K562 (cell line): ENCODE results near the gene LAPTM4A. TPM values are rescaled to one million over a fixed set of nuclear protein-coding genes. Genes with fewer than 3 reads are reported as not detected.
A peak's percentile ranks its signal among the peaks of the same experiment; 100 is the strongest.

ENCODE experiments used
- ADNP ChIP-seq: fragments of 200-800 bp; sonication (Bioruptor generic); IDR thresholded peaks from 2 replicates; pipeline ENCODE4 v1.6.1; 2016; ENCODE audit warnings: missing genetic modification characterization, missing compliant biosample characterization
- FOXK2 ChIP-seq, 2 experiments: fragments of 450-650 bp; IDR thresholded peaks in 1 of 2; conservative IDR thresholded peaks in 1 of 2; 2 replicates each; pipeline ENCODE4 v1.6.1; 2016; ENCODE audit warnings: low read depth in 2 of 2, mild to moderate bottlenecking in 1 of 2
- FOXM1 ChIP-seq, 2 experiments: fragments of 450-650 bp in 1 of 2; sonication (generic) in 1 of 2; formaldehyde crosslinking in 1 of 2; IDR thresholded peaks; 2 replicates each; pipeline versions ENCODE4 v1.6.1 to v1.9.0; 2017 to 2022; ENCODE audit warnings: low read depth in 2 of 2, mild to moderate bottlenecking in 2 of 2, missing genetic modification reagents in 1 of 2, moderate library complexity in 1 of 2
- GABPB2 ChIP-seq: fragments of 250-450 bp; sonication (Bioruptor Pico); conservative IDR thresholded peaks from 2 replicates; pipeline ENCODE4 v1.5.1; 2021; ENCODE audit warnings: mild to moderate bottlenecking
- MTA2 ChIP-seq: fragments of 450-650 bp; IDR thresholded peaks from 2 replicates; pipeline ENCODE4 v1.6.1; 2016; ENCODE audit warnings: low read depth
- NFE2L1 ChIP-seq: fragments of 450-650 bp; IDR thresholded peaks from 2 replicates; pipeline ENCODE4 v1.6.1; 2016; ENCODE audit warnings: missing genetic modification characterization, low read depth, mild to moderate bottlenecking, missing compliant biosample characterization, moderate library complexity, borderline replicate concordance
- NFIC ChIP-seq: fragments of 450-650 bp; IDR thresholded peaks from 2 replicates; pipeline ENCODE4 v1.6.1; 2017; ENCODE audit warnings: mild to moderate bottlenecking, inconsistent platforms
- NR0B1 ChIP-seq: fragments of 450-650 bp; IDR thresholded peaks from one replicate; pipeline ENCODE4 v1.6.1; 2018; ENCODE audit warnings: mild to moderate bottlenecking, moderate library complexity; ENCODE audit not compliant: partially characterized antibody
- POLR3A ChIP-seq: IDR thresholded peaks from 2 replicates; pipeline ENCODE4 v1.6.1; 2011; ENCODE audit warnings: borderline replicate concordance, mild to moderate bottlenecking, moderate library complexity; ENCODE audit not compliant: insufficient read length, insufficient read depth; ENCODE audit errors: extremely low read depth
- SREBF2 ChIP-seq: sonication (generic); formaldehyde crosslinking; IDR thresholded peaks from 2 replicates; pipeline ENCODE4 v1.4.0; 2020; ENCODE audit warnings: mild to moderate bottlenecking, missing genetic modification reagents
- TAF9B ChIP-seq: fragments of 450-650 bp; IDR thresholded peaks from 2 replicates; pipeline ENCODE4 v1.6.1; 2018; ENCODE audit warnings: mild to moderate bottlenecking; ENCODE audit not compliant: partially characterized antibody
- THRAP3 ChIP-seq: fragments of 450-650 bp; IDR thresholded peaks from 2 replicates; pipeline ENCODE4 v1.6.1; 2016; ENCODE audit warnings: mild to moderate bottlenecking, inconsistent platforms, borderline replicate concordance
- ZFP36 ChIP-seq: fragments of 150-350 bp; IDR thresholded peaks from 2 replicates; pipeline ENCODE4 v1.6.1; 2018; ENCODE audit warnings: low read length, low read depth; ENCODE audit not compliant: partially characterized antibody
- ZFX ChIP-seq: sonication (generic); formaldehyde crosslinking; IDR thresholded peaks from 2 replicates; pipeline ENCODE4 v1.8.0; 2022; ENCODE audit warnings: mild to moderate bottlenecking, missing genetic modification reagents, moderate library complexity
- ZNF324 ChIP-seq: fragments of 250-450 bp; sonication (Bioruptor Pico); IDR thresholded peaks from 2 replicates; pipeline ENCODE4 v1.4.0; 2020; ENCODE audit warnings: mild to moderate bottlenecking
- ZNF384 ChIP-seq: IDR thresholded peaks from 2 replicates; pipeline ENCODE4 v1.6.1; 2012; ENCODE audit warnings: low read depth, low read length, improper control_type of control experiment
- ZNF695 ChIP-seq: fragments of 450-650 bp; formaldehyde crosslinking; IDR thresholded peaks from 2 replicates; pipeline ENCODE4 v1.4.0; 2020; ENCODE audit warnings: mild to moderate bottlenecking, moderate library complexity
- polyA plus RNA-seq, 8 experiments: library from polyadenylated mRNA; depleted of rRNA in 4 of 8; stranded (reverse) in 5 of 8; unstranded in 3 of 8; fragments of >200 nt; fragmentation: Nextera tagmentation in 2 of 8; fragmentation: Illumina TruSeq in 1 of 8; extraction: Ambion mirVana in 2 of 8; extraction: Trizol in 1 of 8; gene quantifications; 2 replicates each; pipeline versions ENCODE4 v1.2.1 to v1.2.3, GENCODE V29; 2011 to 2014; ENCODE audit warnings: inconsistent platforms in 1 of 8, missing spikeins in 1 of 8
- total RNA-seq, 7 experiments: library from RNA; depleted of rRNA in 6 of 7; stranded (reverse); fragments of >200 nt in 6 of 7; fragmentation: Illumina TruSeq in 2 of 7; extraction: Trizol in 2 of 7; gene quantifications; 2 replicates each; pipeline versions ENCODE4 v1.2.1 to v1.2.3, GENCODE V29; 2011 to 2021; ENCODE audit warnings: low replicate concordance in 1 of 7
- TF ChIP-seq, protein P1 (sequence below), 3 experiments: IDR thresholded peaks in 2 of 3; conservative IDR thresholded peaks in 1 of 3; 2 replicates each; pipeline ENCODE4 v1.5.1; 2011 to 2012; ENCODE audit warnings: low read length in 3 of 3, mild to moderate bottlenecking in 3 of 3, control low read depth in 2 of 3, improper control_type of control experiment in 1 of 3, inconsistent platforms in 1 of 3, low read depth in 1 of 3, mixed read lengths in 1 of 3, moderate library complexity in 1 of 3; ENCODE audit not compliant: insufficient read depth in 2 of 3
- TF ChIP-seq, protein P2 (sequence below), 2 experiments: fragments of 150-350 bp in 1 of 2; IDR thresholded peaks; 2 replicates each; pipeline ENCODE4 v1.6.1; 2012 to 2016; ENCODE audit warnings: low read depth in 2 of 2, low read length in 2 of 2, mild to moderate bottlenecking in 1 of 2, moderate library complexity in 1 of 2

The LAPTM4A gene
- total and polyA plus RNA-seq, 9 of the 15 experiments (the other 6 are each of a cell fraction or from before 2014, with no cell fraction given) = 13.4 to 157 (median 50.1) TPM

DNA sequence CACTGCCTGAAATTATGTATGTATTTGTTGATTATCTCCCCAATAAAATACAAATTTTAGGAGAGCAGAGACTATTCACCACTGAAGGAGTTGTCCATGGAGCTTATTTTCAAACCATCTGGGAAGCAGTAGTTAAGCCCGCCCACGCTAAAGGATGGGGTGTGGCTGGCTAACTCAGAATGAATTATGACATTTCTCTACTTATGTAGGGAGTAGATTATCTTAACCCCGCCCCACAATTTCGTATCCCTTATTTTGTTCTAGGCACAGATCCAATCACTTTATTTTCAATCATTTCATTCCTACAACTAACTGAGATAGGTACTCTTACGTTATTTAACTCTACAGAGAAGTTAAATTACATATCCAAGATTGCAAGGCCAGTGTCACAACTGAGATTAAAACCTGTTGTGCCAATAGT, 1.4 kb upstream of the LAPTM4A start (continued):
- TF ChIP-seq, protein P1, sequence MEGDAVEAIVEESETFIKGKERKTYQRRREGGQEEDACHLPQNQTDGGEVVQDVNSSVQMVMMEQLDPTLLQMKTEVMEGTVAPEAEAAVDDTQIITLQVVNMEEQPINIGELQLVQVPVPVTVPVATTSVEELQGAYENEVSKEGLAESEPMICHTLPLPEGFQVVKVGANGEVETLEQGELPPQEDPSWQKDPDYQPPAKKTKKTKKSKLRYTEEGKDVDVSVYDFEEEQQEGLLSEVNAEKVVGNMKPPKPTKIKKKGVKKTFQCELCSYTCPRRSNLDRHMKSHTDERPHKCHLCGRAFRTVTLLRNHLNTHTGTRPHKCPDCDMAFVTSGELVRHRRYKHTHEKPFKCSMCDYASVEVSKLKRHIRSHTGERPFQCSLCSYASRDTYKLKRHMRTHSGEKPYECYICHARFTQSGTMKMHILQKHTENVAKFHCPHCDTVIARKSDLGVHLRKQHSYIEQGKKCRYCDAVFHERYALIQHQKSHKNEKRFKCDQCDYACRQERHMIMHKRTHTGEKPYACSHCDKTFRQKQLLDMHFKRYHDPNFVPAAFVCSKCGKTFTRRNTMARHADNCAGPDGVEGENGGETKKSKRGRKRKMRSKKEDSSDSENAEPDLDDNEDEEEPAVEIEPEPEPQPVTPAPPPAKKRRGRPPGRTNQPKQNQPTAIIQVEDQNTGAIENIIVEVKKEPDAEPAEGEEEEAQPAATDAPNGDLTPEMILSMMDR (IDR thresholded peaks at IDR 0.05 in 2 of 3, conservative IDR thresholded peaks at IDR 0.05 in 1 of 3; ENCODE audit: insufficient read depth in 2 of 3, low read depth in 1 of 3, low read length in 3 of 3) = no peak
- TF ChIP-seq TAF9B (peak; percentile 36), ZNF695 (CRISPR knock-in tag) (no peak), NR0B1 (no peak), MTA2 (0 out of 2 replicates have a peak, but pooled peaks have one; percentile 37), ZNF384 (no peak), POLR3A (no peak), THRAP3 (no peak), GABPB2 (CRISPR knock-in tag) (no peak), NFE2L1 (tag) (no peak), ZFX (no peak), ZNF324 (CRISPR knock-in tag) (no peak), ADNP (tag) (no peak), FOXK2 (conservative IDR thresholded peaks at IDR 0.05 in 1 of 2, IDR thresholded peaks at IDR 0.05 in 1 of 2; ENCODE audit: low read depth in 2 of 2) (peak in 1 of 2 experiments; percentile 47; a peak in 1 of 4 replicates), NFIC (peak; percentile 64), SREBF2 (CRISPR knock-in tag) (no peak), FOXM1 (IDR thresholded peaks at IDR 0.05; ENCODE audit: low read depth) (peak; percentile 67), FOXM1 (CRISPR knock-in tag; IDR thresholded peaks at IDR 0.05; ENCODE audit: low read depth) (no peak), ZFP36 (no peak)
- TF ChIP-seq, protein P2, sequence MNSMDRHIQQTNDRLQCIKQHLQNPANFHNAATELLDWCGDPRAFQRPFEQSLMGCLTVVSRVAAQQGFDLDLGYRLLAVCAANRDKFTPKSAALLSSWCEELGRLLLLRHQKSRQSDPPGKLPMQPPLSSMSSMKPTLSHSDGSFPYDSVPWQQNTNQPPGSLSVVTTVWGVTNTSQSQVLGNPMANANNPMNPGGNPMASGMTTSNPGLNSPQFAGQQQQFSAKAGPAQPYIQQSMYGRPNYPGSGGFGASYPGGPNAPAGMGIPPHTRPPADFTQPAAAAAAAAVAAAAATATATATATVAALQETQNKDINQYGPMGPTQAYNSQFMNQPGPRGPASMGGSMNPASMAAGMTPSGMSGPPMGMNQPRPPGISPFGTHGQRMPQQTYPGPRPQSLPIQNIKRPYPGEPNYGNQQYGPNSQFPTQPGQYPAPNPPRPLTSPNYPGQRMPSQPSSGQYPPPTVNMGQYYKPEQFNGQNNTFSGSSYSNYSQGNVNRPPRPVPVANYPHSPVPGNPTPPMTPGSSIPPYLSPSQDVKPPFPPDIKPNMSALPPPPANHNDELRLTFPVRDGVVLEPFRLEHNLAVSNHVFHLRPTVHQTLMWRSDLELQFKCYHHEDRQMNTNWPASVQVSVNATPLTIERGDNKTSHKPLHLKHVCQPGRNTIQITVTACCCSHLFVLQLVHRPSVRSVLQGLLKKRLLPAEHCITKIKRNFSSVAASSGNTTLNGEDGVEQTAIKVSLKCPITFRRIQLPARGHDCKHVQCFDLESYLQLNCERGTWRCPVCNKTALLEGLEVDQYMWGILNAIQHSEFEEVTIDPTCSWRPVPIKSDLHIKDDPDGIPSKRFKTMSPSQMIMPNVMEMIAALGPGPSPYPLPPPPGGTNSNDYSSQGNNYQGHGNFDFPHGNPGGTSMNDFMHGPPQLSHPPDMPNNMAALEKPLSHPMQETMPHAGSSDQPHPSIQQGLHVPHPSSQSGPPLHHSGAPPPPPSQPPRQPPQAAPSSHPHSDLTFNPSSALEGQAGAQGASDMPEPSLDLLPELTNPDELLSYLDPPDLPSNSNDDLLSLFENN (IDR thresholded peaks at IDR 0.05; ENCODE audit: low read depth in 2 of 2, low read length in 2 of 2) = peak in 1 of 2 experiments; percentile 78; a peak in 1 of 4 replicates
